ENCODE data around the gene FN1.

The FN1 gene

DNA sequence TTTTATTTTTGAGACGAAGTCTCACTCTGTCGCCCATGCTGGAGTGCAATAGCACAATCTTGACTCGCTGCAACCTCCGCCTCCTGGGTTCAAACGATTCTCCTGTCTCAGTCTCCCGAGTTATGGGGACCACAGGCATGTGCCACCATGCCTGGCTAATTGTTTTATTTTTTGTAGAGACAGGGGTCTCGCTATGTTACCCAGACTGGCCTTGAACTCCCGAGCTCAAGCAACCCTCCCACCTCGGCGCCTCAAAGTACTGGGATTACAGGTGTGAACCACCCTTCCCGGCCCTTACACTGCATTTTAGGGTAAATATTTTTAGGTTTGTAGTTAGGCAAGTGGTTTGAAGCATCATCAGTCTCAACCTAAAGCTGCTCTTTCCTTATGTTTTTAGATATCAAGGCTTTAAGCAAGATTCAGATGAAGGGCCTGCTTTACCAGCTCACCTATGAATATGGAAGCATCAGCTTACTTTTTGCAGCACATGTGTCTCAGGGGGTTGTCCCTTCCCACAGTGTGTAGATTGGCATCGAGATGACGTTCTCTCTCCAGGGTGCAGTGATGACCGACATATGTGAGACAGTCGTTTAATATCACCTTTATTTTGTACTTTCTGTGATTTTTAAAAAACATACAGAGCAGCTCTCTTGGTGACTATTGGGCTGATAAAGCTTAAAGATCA is 76.8 kb downstream of the FN1 start:
- no peak for DNase-seq (ENCODE audit: low read depth, low spot score)
- H3K27ac ChIP-seq: no peak overlapping the region

DNA sequence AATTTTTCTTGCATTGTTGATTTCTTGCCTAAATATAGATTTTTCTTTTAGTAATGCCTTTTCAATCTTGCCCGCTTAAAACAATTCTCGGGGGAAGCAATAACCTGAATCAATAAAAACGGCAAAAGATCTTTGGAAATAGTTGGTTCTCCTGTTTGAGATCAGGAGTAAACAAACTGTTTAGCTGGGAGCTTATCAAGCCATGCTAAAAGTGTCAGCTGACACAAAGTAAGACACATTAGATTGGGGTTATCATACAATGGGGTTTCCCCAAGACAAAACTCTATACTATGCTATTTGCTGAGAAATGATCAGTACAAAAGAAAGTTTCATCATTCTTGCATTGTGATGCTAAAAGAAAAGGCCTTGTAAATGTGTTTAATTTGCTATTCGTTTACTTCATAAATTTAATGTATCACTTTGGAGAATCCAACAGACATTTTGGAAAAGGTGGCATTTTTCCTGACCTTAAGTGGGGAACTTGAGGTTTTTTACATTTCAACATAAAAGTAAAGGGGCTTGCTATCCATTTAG is 77.5 kb downstream of the FN1 start:
- DNase-seq (ENCODE audit: low read depth, low spot score): no peak
- no peak overlapping the region for H3K27ac ChIP-seq

DNA sequence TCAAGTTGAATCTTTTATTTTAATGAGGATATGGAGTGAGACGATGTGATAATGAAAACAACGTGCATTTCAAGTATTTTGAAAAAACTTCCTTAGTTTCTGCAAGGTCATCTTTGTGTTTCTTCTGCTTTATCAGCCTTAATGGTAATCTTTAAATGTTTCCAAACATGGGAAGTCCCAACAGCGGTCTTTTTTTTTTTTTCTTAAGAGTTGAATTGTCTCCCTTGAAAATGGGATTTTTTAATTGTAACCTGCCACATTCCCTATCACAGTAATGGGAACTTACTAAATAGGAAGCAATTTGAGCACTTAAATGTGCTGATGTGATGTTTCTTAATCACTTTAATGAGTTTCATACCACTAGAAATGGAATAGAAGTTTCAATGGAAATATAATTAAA is 78.2 kb downstream of the FN1 start:
- no peak for DNase-seq (ENCODE audit: low read depth, low spot score)
- no peak overlapping the region for H3K27ac ChIP-seq

DNA sequence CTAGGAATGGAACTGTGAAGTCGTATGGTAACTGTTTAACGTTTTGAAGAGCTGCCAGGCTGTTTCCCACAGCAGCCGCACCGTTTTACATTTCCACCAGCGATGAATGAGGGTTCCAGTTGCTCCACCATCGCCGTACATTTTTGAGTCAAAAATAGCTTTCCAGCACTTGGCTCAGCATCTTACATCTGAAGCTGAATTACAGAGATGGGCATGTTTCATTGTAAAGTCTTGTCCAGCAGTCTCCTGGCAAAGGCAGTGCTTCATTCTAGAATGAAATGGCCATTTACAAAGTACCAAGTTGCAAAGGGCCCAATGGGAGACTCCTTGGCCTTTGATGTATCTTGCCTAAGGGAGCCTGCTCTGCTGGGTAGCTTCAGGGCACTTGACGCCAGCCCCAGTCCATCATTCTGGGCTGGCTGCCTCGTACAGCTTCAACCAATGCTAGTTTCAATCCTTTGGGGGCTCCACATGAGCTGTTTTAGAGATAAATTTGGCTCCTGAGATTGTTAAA is 78.9 kb downstream of the FN1 start:
- DNase-seq (ENCODE audit: low read depth, low spot score): no peak
- no peak overlapping the region for H3K27ac ChIP-seq

DNA sequence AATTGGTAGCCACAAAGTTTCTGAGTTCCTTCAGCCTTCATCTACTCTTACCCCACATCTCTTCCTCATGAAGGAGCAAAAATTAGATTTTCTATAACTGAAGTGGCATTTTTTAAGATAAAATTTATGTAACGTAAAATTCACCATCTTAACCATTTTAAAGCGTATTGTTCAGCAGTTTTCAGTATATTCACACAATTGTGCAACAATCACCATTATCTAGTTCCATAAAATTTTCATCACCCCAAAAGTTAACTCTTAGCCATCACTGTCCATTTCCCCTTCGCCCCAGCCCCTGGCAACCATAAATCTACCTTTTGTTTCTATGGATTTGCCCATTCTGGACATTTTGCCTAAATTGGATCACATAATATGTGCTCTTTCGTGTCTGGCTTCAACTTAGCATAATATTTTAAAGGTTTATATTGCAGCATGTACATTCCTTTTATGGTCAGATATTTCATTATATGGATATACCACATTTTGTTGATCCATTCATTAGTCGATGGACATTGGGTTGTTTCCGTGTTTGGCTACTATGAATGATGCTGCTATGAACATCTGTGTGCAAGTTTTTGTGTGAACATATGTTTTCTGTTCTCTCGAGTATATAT is 79.4 kb downstream of the FN1 start:
- DNase-seq (ENCODE audit: low read depth, low spot score): no peak
- no peak overlapping the region for H3K27ac ChIP-seq

DNA sequence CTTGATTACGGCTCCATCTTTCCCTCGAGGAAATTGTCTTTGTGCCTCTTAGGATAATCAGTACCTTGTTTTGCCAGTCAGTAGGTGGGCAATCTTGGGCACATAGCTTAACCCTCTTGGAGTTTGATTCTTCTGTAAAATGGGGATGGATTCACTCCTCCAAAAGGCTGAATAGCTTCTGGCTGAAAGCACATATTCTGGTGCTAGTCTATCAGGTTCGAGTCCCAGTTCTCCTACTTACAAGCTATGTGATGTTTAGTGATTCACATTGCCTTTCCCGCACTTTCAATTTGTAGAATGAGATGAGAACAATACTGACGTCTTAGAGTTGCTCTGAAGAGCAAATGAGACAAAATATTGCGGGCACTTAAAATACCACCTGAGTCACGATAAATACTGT is 80.1 kb downstream of the FN1 start:
- DNase-seq (ENCODE audit: low read depth, low spot score): no peak
- H3K27ac ChIP-seq: no peak overlapping the region

DNA sequence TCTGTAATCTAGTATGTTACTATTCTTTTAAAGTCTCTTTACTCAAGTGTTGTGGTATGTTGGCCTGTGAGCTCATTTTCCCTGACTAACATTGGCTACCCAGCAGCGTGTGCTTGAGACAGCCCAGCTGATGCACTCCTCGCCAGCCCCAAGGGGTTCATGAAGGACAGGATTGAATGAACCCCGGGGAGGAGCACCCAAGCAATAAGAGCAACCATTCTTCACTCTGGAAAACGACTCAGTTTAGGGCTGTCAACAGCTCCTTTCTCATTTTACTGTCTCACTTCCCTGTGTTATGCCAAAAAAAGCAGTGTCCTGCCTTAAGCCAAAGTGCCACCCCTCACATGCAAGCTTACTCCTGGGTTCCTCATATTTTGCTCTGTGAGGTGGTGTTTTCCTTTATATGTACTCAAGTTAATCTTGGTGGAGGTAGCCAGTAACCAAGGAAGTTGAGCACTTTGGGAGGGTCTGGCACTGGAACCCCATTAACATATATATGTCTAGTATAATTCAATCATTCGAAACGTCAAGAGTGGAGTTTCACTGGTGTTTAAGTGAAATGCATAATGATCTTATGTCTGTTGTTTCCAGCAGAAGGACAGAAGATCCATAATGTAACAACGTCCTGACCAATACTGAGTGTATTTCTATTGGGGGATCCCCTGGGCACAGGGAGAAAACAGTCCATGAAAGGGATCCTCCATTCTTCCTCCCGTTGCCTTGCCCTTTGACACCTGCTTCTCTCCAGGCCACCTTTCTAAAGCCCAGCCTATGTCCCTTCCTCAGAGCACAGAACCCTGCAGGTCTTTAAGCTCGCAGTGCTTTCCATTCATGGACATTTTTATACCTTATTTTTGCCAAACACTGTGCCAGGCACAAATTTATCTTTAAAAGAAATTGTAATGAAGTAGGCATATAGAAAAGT is 80.8 kb downstream of the FN1 start:
- no peak for DNase-seq (ENCODE audit: low read depth, low spot score)
- no peak overlapping the region for H3K27ac ChIP-seq

DNA sequence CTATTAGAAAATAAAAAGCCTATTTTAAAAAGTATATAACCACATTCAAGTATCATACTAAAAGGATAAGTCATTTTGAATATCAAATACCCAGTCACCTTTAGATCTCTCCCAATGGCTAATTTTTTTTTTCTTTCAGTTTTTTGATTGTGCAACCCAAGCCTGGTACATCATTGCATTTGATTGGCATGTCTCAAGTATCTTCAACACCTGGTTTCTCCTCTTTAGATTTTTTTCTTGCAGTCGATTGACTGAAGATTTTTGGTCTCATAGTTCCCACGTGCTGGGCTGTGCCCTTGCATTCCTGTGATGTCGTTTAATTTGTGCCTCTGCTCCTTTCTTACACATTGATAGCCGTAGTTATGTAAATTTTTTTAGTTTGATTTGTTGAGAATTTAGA is 83.3 kb downstream of the FN1 start:
- DNase-seq (ENCODE audit: low read depth, low spot score): no peak
- H3K27ac ChIP-seq: no peak overlapping the region

DNA sequence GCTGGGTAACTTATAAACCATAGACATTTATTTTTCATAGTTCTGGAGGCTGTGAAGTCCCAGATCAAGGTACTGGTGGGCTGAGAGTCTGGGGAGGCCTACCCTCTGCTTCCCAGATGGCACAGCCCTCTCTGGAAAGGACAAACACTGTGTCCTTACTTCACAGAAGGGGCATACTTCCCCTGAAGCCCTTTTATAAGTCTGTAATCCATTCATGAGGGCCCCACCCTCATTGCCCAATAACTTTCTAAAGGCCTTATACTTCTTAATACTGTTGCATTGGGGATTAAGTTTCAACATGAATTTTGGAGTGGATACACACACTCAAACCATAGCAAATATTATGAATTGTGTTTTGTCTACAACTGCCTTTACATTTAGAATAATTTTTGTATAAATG is 88.0 kb downstream of the FN1 start:
- no peak for DNase-seq (ENCODE audit: low read depth, low spot score)
- H3K27ac ChIP-seq: no peak overlapping the region

DNA sequence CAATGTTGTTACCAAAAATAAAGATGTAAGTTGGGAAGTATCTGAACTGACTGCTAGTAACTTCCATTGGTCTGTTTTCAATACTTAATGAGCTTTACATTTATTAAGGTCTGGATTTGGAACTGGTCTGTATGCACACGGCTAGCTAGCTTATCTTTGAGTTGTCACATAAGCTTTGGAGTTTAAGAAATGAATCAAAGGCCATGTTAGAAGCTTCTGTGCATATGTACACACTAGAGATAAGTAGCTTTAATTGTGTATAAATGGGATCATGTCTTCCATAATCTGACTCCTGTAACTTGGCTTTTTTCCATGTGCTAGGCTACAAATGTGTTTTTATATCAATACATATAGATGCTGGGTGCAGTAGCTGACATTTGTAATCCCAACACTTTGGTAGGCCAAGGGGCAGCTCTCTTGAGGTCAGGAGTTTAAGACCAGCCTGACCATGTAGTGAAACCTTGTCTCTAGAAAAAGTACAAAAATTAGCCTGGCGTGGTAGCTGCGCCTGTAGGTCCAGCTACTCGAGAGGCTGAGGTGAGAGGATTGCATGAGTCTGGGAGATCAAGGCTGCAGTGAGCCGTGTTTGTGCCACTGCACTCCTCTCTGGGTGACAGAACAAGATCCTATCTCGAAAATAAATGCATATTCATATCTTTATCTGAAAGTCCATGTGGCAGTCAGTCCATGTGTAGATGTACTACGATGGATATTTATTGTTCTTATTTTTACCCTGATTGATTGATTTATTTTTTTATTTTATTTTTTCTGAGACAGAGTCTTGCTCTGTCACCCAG is 96.8 kb downstream of the FN1 start:
- DNase-seq (ENCODE audit: low read depth, low spot score): no peak
- no peak overlapping the region for H3K27ac ChIP-seq

DNA sequence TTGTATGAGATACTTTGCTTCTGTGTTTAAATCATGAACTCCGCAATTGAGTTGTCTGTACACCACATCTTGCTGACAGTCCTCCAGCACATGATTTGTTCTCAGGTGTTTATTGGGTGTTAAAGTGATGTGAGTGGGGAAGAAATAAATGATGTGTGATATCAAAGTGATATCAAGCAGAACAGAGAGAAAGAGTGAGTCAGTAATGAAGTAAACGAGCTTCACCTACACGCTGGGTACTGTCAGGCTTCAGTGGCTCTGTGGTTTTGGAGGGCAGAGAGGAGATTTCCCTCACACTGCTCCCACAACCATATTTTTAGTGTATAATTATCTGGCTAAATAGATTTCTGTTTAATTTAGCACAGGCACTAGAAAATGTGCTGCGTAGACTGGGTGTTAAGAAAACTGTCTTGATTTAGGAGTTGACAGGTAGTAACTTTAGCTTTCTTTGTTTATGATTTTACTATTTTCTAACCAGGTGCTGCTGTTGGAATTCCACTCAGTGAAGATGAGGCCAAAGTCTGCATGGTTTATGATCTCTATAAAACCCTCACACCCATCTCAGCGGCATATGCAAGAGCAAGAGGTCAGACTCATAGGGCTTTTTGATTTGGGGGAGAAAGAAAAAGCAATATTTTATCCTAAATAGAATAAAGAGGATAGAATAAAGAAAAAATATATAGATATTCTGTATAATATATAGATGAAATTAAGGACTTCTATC is 102.8 kb downstream of the FN1 start:
- H3K27ac ChIP-seq: no peak overlapping the region
- no peak for DNase-seq (ENCODE audit: low read depth, low spot score)

DNA sequence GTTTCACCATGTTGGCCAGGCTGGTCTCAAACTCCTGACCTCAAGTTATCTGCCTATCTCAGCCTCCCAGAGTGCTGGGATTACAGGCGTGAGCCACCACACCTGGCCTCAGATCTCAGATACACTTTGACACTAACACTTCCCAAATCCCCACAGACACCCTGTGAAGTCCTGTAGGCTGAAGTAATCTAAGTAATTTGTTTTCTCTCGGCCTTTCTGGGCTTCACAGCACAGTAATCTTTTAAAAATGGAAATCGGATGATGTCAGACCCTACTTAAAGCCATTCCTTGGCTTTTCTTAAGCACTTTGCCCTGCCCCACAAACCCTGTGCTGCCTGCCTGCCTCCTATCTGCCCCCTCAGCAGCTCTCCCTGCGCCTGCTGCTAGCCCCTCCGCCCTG is 107.8 kb downstream of the FN1 start:
- no peak overlapping the region for H3K27ac ChIP-seq
- DNase-seq (ENCODE audit: low read depth, low spot score): no peak

DNA sequence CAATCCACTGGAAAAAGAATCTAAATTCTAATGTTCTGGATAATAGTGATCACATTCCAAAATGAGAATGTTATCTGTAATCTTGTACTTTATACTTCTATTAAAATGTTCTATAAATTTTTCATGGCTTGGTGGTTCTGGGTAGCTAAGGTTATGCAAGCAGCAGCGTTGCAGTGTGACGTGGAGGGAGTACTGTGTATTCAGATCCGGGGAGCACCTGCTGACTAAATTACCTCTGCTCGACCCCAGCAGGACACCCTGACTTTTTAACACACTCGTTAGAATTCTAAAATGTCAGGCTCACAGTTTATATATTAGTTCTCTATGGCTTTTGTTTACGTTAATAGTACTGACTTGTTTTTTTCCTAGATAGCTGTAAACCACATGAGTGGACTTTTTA is 111.1 kb downstream of the FN1 start:
- no peak overlapping the region for H3K27ac ChIP-seq

DNA sequence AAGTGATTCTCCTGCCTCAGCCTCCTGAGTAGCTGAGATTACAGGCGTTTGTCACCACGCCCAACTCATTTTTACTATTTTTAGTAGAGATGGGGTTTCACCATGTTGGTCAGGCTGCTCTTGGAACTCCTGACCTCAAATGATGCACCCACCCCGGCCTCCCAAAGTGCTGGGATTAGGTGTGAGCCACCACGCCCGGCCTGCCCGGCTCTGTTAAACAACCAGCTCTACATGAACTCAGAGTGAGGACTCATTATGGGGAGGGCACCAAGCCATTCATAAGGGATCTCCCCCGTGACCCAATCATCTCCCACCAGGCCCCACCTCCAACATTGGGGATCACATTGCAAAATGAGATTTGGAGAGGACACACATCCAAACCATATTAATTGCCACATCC is 115.2 kb downstream of the FN1 start:
- H3K27ac ChIP-seq: no peak overlapping the region
- DNase-seq (ENCODE audit: low read depth, low spot score): no peak

More for the DNA sequence above, 111.1 kb downstream of the FN1 start:
- no peak for DNase-seq (ENCODE audit: low read depth, low spot score)

DNA sequence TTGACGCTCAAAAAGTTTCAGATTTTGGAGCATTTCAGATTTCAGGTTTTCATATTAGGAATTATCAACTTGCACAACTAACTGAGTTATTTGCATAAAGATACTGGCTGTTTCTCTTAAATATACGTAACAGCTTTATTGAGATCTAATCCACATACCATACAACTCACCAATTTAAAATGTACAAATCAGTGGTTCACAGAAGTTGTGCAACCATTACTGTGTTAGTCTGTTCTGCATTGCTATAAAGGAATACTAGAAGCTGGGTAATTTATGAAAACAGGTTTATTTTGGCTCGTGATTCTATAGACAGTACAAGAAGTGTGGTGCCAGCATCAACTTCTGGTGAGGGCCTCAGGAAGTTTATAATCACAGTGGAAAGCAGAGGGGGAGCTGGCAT is 115.8 kb downstream of the FN1 start:
- no peak for DNase-seq (ENCODE audit: low read depth, low spot score)
- H3K27ac ChIP-seq: no peak overlapping the region

DNA sequence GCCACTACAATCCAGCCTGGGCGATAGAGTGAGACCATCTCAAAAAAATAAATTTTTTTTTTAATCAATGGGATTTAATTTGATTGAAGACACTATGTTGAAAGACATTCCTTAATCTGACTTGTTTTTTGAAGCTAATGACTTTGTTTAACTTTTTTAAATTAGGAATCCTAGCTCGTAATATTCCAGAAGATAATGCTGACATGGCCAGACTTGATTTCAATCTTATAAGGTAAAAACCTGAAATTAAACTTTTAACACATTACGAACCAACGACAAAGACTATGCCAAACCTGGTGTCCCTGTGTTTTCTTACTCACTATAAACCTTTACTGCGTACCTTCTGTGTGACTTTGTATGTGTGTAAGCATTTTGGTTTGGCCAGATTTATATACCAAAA is 116.4 kb downstream of the FN1 start:
- no peak for DNase-seq (ENCODE audit: low read depth, low spot score)
- H3K27ac ChIP-seq: no peak overlapping the region

DNA sequence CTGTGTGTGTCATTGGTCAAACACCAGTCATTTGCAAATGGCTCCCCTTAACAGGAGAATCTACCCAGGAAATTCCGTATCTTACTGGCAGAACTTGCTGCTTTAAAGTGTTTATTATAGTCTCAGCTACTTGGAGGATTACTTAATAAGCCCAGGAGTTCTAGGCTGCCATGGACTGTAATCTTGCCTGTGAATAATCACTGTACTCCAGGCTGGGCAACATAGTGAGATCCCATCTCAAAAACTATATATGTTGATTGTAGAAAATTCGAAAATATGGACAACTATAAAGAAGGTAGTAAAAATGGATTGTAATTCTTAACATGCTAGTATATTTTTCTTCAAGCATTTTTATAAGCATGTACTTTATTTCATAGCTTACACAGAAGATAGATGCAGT is 119.5 kb downstream of the FN1 start:
- H3K27ac ChIP-seq: no peak overlapping the region
- no peak for DNase-seq (ENCODE audit: low read depth, low spot score)

DNA sequence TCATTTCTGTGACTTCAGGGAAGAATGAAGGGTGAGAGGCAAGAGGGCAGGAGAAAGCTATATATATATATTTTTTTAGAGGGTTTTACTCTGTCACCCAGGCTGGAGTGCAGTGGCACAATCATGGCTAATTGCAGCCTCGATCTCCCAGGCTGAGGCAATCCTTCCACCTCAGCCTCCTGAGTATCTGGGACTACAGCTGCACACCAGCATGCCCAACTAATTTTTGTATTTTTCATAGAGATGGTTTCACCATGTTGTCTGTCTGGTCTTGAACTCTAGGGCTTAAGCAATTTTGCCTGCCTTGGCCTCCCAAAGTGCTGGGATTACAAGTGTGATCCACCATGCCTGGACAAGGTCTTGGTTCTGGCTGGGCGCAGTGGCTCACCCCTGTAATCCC is 120.6 kb downstream of the FN1 start:
- peak overlapping the region; percentile 10 for H3K27ac ChIP-seq
- DNase-seq (ENCODE audit: low read depth, low spot score): no peak

DNA sequence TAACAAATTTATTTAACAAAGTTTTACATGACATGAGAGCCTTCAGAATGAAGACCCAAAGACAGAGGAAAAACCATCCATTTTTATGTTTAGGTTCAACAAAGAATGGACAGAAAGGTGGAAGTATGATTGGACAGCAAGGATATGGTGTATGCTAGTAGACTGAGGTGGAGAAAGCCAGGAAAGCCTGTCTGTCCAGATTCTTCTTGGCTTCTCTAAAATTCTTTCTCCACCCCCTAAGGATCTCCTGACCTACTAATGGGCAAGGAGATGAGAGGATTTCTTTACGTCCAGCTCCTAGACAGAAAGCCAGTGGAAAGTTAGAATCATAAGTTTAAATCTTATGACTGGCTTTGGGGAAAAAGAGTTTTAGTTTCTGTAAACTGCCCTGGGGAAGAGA is 121.0 kb downstream of the FN1 start:
- H3K27ac ChIP-seq: peak overlapping the region; percentile 10

DNA sequence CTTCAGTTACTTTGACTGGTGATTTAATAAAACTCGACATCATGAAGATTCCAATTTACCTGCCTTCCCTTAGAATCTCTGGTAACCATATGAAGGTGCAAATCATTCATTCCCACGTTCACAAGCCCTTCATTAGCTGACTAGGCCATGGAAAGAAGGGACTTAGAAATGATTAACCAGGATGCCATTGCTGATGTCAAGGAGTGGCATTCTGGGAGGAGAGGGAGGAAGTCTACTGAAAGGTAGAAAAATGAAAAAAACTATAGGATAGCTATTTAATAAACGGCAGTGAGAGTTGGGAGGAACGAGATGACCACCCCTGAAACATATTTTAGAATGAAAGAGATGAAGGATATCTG is 122.6 kb downstream of the FN1 start:
- no peak for DNase-seq (ENCODE audit: low read depth, low spot score)
- no peak overlapping the region for H3K27ac ChIP-seq

More for the DNA sequence above, 121.0 kb downstream of the FN1 start:
- no peak for DNase-seq (ENCODE audit: low read depth, low spot score)
